Endothelial cell of umbilical vein (primary cell): Measurements from ENCODE around the gene TFCP2. TPM values are rescaled to one million over a fixed set of nuclear protein-coding genes. Genes with fewer than 3 reads are reported as not detected.
"Not testable (repeated sequence)": the region's sequence is repeated elsewhere in the genome, so short reads cannot be mapped to it uniquely, and the experiment has no call there.

Experiments
- BruUV-seq: library from RNA; stranded (reverse); fragments of 400-500 nt; replicated peaks from 2 replicates; lab custom pipeline; 2021; lab: Mats Ljungman, UMichigan
- CTCF ChIA-PET: fragments of 300-600, 350-600 bp; sonication (Branson Sonifier 250); formaldehyde crosslinking; loops from one replicate; lab custom pipeline; 2021; ENCODE audit warnings: antibody characterized with exemption, inconsistent platforms; lab: Charles Lee
- POLR2A ChIA-PET: fragments of 300-600, 350-600 bp; sonication (Branson Sonifier 250); formaldehyde crosslinking; loops from one replicate; lab custom pipeline; 2021; ENCODE audit warnings: antibody characterized with exemption, inconsistent platforms; lab: Charles Lee
- DNase-seq: peaks from one replicate; pipeline ENCODE4 v3.0.0-alpha.2; 2011; ENCODE audit warnings: low read depth, low spot score
- FAIRE-seq: peaks from 2 replicates; lab custom pipeline; 2011; peaks lifted over from hg19 to GRCh38; lab: Jason Lieb, UNC
- H2AFZ ChIP-seq: 2 replicates; pipeline ENCODE4 v1.6.0; 2012; ENCODE audit warnings: low read depth, low read length, control low read depth, inconsistent platforms
- H3K27ac ChIP-seq: 2 replicates; pipeline ENCODE4 v1.5.1; 2011; ENCODE audit warnings: low read depth, mild to moderate bottlenecking, control low read depth, low read length, moderate library complexity; ENCODE audit not compliant: insufficient read depth
- H3K27me3 ChIP-seq, 2 experiments: 2 replicates each; pipeline versions ENCODE4 v1.6.0 to v1.6.1; 2011; ENCODE audit warnings: low read length in 2 of 2, mixed read lengths in 1 of 2; ENCODE audit not compliant: control insufficient read depth in 2 of 2, insufficient read depth in 2 of 2
- H3K36me3 ChIP-seq, 2 experiments: 2 replicates in 1 of 2; 3 replicates in 1 of 2; pipeline ENCODE4 v1.5.1; 2011; ENCODE audit warnings: low read length in 2 of 2, mild to moderate bottlenecking in 1 of 2, moderate library complexity in 1 of 2; ENCODE audit not compliant: control insufficient read depth in 2 of 2, insufficient read depth in 2 of 2; ENCODE audit errors: extremely low read depth in 1 of 2
- H3K4me1 ChIP-seq: 3 replicates; pipeline ENCODE4 v1.5.1; 2011; ENCODE audit warnings: mild to moderate bottlenecking, low read length; ENCODE audit not compliant: control insufficient read depth, insufficient read depth; ENCODE audit errors: extremely low read depth
- H3K4me2 ChIP-seq: 2 replicates; pipeline ENCODE4 v1.6.1; 2011; ENCODE audit warnings: low read length, control low read depth, mixed read lengths; ENCODE audit not compliant: insufficient read depth
- H3K4me3 ChIP-seq, 3 experiments: fragments of 200-600 bp in 1 of 3; sonication (generic), shearing (Covaris generic) in 1 of 3; replicated peaks in 1 of 3; 2 replicates each; pipeline ENCODE4 v1.5.1; 2011 to 2016; ENCODE audit warnings: control low read depth in 3 of 3, low read length in 3 of 3, mild to moderate bottlenecking in 2 of 3, inconsistent platforms in 1 of 3, low read depth in 1 of 3, moderate library complexity in 1 of 3; ENCODE audit not compliant: insufficient read depth in 1 of 3
- H3K79me2 ChIP-seq: 2 replicates; pipeline ENCODE4 v1.6.0; 2012; ENCODE audit warnings: low read length, inconsistent platforms; ENCODE audit not compliant: control insufficient read depth, insufficient read depth
- H3K9ac ChIP-seq: replicated peaks from 2 replicates; pipeline ENCODE3; 2011; ENCODE audit warnings: low read length, control low read depth; ENCODE audit not compliant: insufficient read depth; ENCODE audit errors: extremely low read depth
- H3K9me1 ChIP-seq: replicated peaks from 3 replicates; pipeline ENCODE4 v1.6.0; 2011; ENCODE audit warnings: mild to moderate bottlenecking, low read length; ENCODE audit not compliant: control insufficient read depth, insufficient read depth; ENCODE audit errors: extremely low read depth
- H3K9me3 ChIP-seq: replicated peaks from 2 replicates; pipeline ENCODE4 v1.5.1; 2012; ENCODE audit warnings: low read length, inconsistent platforms; ENCODE audit not compliant: control insufficient read depth, insufficient read depth
- H4K20me1 ChIP-seq: replicated peaks from 2 replicates; pipeline ENCODE3; 2011; ENCODE audit warnings: mild to moderate bottlenecking, low read length; ENCODE audit not compliant: control insufficient read depth, insufficient read depth; ENCODE audit errors: extremely low read depth
- CTCF ChIP-seq, 2 donors: IDR thresholded peaks; 1 replicate in 1 of 2; 2 replicates in 1 of 2; pipeline ENCODE4 v1.5.1; 2011; ENCODE audit warnings: low read length in 2 of 2, mild to moderate bottlenecking in 2 of 2, moderate library complexity in 2 of 2, control low read depth in 1 of 2, inconsistent platforms in 1 of 2, low read depth in 1 of 2; ENCODE audit not compliant: insufficient read depth in 1 of 2; ENCODE audit errors: extremely low read depth in 1 of 2
- EZH2 ChIP-seq: IDR thresholded peaks from 2 replicates; pipeline ENCODE4 v1.6.1; 2012; ENCODE audit warnings: borderline replicate concordance, low read depth, mild to moderate bottlenecking, moderate library complexity, low read length, inconsistent platforms; ENCODE audit not compliant: severe bottlenecking
- FOS ChIP-seq: IDR thresholded peaks from 2 replicates; pipeline ENCODE4 v1.6.1; 2011; ENCODE audit warnings: mild to moderate bottlenecking, low read length, moderate library complexity, borderline replicate concordance; ENCODE audit not compliant: insufficient read depth
- GATA2 ChIP-seq: IDR thresholded peaks from 2 replicates; pipeline ENCODE4 v1.7.0; 2011; ENCODE audit warnings: low read depth, mild to moderate bottlenecking, moderate library complexity, mixed read lengths, low read length; ENCODE audit not compliant: insufficient read length, insufficient read depth
- JUN ChIP-seq: IDR thresholded peaks from 2 replicates; pipeline ENCODE4 v1.6.1; 2011; ENCODE audit warnings: borderline replicate concordance, low read depth; ENCODE audit not compliant: insufficient read length, insufficient read depth
- MAX ChIP-seq: IDR thresholded peaks from 2 replicates; pipeline ENCODE4 v1.6.1; 2011; ENCODE audit not compliant: insufficient read depth, insufficient read length
- MYC ChIP-seq: IDR thresholded peaks from one replicate; pipeline ENCODE4 v1.6.1; 2011; ENCODE audit warnings: mild to moderate bottlenecking, low read depth, low read length
- POLR2A ChIP-seq: IDR thresholded peaks from 2 replicates; pipeline ENCODE4 v1.6.1; 2012; ENCODE audit warnings: low read depth, mild to moderate bottlenecking, control low read depth, low read length
- dilution Hi-C: fragments of 300-500 bp; cut with MboI; formaldehyde crosslinking; loops from one replicate; pipeline ENCODE4 v1.15.0; 2019; ENCODE audit warnings: low sequenced_read_pairs; ENCODE audit not compliant: extremely low pct_ligation_motif_present
- intact Hi-C: fragments of 100-400 bp; cut with micrococcal nuclease; formaldehyde crosslinking; loops from one replicate; pipeline ENCODE4 v1.10.0; 2022
- polyA plus RNA-seq, 4 experiments: library from polyadenylated mRNA; depleted of rRNA in 3 of 4; stranded (reverse) in 3 of 4; unstranded in 1 of 4; fragments of >200 nt; gene quantifications; 2 replicates each; pipeline versions ENCODE4 v1.2.1 to v1.2.3, GENCODE V29; 2011 to 2012; ENCODE audit warnings: missing spikeins in 1 of 4
- total RNA-seq: library from RNA; stranded (reverse); gene quantifications from 2 replicates; pipeline ENCODE4 v1.2.3, GENCODE V29; 2021

TFCP2 gene
- total and polyA plus RNA-seq, 2 donors (not counting 3 experiments of a cell fraction or from before 2014, with no cell fraction given): 10.2 to 28.6 TPM

DNA sequence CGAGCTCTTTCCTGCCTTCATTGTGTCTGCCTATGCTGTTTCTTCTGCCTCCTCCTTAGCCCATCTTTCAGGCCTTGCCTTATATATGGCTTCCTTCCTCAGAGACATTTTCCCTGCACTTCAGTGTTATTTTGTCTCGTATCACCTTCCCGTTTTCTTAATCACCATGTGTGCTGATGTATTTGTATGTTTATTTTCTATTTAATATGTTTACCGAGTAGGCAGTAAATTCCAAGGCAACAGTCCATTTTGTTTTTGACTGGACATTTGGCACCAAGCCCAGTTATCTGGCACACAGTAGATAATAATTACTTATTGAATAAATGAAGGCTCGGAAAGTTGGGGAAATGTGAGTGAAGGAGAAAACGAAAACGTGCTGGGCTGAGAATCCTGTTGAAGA is 49.5 kb upstream of the TFCP2 start:
- DNase-seq (peak; percentile 84), FAIRE-seq (peak; percentile 18)
- no peaks in the 10 kb centered on the region for H3K9me1 ChIP-seq
- TF ChIP-seq EZH2 (no peak), JUN (no peak), GATA2 (no peak), CTCF (IDR thresholded peaks at IDR 0.05; ENCODE audit: extremely low read depth in 1 of 2, insufficient read depth in 1 of 2, low read depth in 1 of 2, low read length in 2 of 2) (no peak), MAX (no peak), POLR2A (no peak), MYC (no peak), FOS (no peak)
- no peaks in the 10 kb centered on the region for H4K20me1 ChIP-seq
- BruUV-seq: no TSS peak
- H3K79me2 ChIP-seq: no peaks in the 10 kb centered on the region
- POLR2A ChIA-PET: no interaction called here
- dilution Hi-C loops: no loop called here
- no peak overlapping the region for H3K4me3 ChIP-seq
- H3K4me1 ChIP-seq: peaks cover 12% of the 10 kb centered on the region
- CTCF ChIA-PET: no interaction called here
- no peak overlapping the region for H3K27ac ChIP-seq
- H3K4me2 ChIP-seq: no peak overlapping the region
- H3K36me3 ChIP-seq: no peaks in the 10 kb centered on the region
- no peaks in the 10 kb centered on the region for H3K9me3 ChIP-seq
- no peak overlapping the region for H3K9ac ChIP-seq
- peak overlapping the region; percentile 46 for H2AFZ ChIP-seq
- H3K27me3 ChIP-seq: no peaks in the 10 kb centered on the region
- intact Hi-C loops: no loop called here

DNA sequence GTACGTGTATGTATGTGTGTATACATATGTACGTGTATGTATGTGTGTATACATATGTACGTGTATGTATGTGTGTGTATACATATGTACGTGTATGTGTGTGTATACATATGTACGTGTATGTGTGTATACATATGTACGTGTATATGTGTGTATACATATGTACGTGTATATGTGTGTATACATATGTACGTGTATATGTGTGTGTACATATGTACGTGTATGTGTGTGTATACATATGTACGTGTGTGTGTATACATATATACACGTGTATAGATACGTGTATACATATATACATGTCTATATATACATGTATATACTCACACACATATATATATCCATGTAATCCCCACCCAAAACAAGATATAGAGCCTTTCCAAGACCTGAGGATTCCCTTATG is 46.9 kb upstream of the TFCP2 start:
- H4K20me1 ChIP-seq, H3K27me3 ChIP-seq, FAIRE-seq, H3K9me1 ChIP-seq, H3K27ac ChIP-seq, H3K4me3 ChIP-seq, dilution Hi-C loops, BruUV-seq, H3K9me3 ChIP-seq, H3K9ac ChIP-seq, H3K36me3 ChIP-seq, H3K4me2 ChIP-seq, DNase-seq, H3K79me2 ChIP-seq, H2AFZ ChIP-seq, POLR2A ChIA-PET, CTCF ChIA-PET: not testable (repeated sequence)
- H3K4me1 ChIP-seq: peaks cover 16% of the 10 kb centered on the region
- intact Hi-C loops: loop anchor here (2.0 to 5.0 kb wide), 3 partner anchors 19 to 138 kb away; partner anchors contain the start of genes CSRNP2, DAZAP2 and SMAGP
